Measurements from ENCODE around the gene CAMK2D. TPM values are rescaled to one million over a fixed set of nuclear protein-coding genes. Genes with fewer than 3 reads are reported as not detected.

Gene CAMK2D
- total and polyA plus RNA-seq, 8 donors: 4.0 to 23.1 (median 9.8) TPM

DNA sequence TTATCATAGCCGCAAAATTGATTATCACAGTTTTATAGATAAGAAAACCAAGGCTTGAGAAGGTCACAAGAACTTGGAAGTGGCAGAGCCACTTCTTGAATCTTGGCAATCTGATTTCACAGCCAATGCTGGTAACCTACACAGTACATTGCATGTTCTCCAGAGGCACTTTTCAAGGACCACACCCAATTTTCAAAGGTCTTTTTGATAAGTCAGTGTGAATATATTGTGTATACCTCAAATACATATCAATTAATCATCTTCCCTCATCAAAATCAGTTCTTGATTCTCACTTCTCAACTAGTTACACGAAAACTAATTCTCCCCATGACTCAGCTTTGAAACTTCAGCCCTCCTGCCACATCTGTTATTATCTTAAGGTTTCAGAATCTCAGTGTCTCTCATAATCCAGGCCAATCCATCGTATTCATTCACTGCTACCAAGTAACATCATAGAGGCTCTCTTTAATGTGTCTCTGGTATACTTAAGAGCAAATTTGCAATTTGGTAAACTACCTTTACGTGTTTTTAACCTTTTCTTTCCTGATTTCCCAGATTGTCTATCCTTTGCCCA lies 16.8 kb downstream of the CAMK2D start:
- Histone ChIP-seq H3K4me3 (no peak overlapping the region), H3K4me1 (no peaks in the 10 kb centered on the region), H3K27ac (no peak overlapping the region), H3K36me3 (no peaks in the 10 kb centered on the region), H3K27me3 (no peaks in the 10 kb centered on the region), H3K9me3 (no peaks in the 10 kb centered on the region)
- WGBS, 2 donors: 79 to 81% methylated on average over 4 of the region's 4 CpGs
- intact Hi-C loops (cut with DNase I): no loop called here
- ATAC-seq (no peak), DNase-seq (no peak), FAIRE-seq (no peak)
- TF ChIP-seq, protein P1, sequence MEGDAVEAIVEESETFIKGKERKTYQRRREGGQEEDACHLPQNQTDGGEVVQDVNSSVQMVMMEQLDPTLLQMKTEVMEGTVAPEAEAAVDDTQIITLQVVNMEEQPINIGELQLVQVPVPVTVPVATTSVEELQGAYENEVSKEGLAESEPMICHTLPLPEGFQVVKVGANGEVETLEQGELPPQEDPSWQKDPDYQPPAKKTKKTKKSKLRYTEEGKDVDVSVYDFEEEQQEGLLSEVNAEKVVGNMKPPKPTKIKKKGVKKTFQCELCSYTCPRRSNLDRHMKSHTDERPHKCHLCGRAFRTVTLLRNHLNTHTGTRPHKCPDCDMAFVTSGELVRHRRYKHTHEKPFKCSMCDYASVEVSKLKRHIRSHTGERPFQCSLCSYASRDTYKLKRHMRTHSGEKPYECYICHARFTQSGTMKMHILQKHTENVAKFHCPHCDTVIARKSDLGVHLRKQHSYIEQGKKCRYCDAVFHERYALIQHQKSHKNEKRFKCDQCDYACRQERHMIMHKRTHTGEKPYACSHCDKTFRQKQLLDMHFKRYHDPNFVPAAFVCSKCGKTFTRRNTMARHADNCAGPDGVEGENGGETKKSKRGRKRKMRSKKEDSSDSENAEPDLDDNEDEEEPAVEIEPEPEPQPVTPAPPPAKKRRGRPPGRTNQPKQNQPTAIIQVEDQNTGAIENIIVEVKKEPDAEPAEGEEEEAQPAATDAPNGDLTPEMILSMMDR (IDR thresholded peaks at IDR 0.05): no peak

DNA sequence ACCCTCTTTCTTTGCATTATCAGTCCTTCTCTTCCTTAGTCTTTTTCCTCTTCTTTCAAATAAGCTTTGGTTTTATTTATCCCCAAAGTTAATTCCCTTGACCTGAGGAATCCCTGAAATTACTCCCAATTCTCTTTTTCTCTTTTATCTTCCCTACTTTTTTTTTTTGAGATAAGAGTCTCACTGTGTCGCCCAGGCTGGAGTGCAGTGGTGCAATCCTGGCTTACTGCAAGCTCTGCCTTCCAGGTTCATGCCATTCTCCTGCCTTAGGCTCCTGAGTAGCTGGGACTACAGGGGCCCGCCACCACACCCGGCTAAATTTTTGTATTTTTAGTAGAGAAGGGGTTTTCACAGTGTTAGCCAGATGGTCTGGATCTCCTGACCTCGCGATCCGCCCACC lies 17.8 kb downstream of the CAMK2D start:
- no peaks in the 10 kb centered on the region for H3K36me3 ChIP-seq
- no peak overlapping the region for H3K4me3 ChIP-seq
- peaks cover 0 to 7% (median 0%) of the 10 kb centered on the region in 3 donors for H3K4me1 ChIP-seq
- WGBS, 2 donors: 87 to 89% methylated on average over 6 of the region's 6 CpGs
- H3K27ac ChIP-seq: no peak overlapping the region
- ATAC-seq: no peak
- TF ChIP-seq, protein P1 (IDR thresholded peaks at IDR 0.05): no peak
- H3K9me3 ChIP-seq: no peaks in the 10 kb centered on the region
- intact Hi-C loops (cut with DNase I): no loop called here
- DNase-seq: no peak
- FAIRE-seq: no peak
- H3K27me3 ChIP-seq: no peaks in the 10 kb centered on the region

DNA sequence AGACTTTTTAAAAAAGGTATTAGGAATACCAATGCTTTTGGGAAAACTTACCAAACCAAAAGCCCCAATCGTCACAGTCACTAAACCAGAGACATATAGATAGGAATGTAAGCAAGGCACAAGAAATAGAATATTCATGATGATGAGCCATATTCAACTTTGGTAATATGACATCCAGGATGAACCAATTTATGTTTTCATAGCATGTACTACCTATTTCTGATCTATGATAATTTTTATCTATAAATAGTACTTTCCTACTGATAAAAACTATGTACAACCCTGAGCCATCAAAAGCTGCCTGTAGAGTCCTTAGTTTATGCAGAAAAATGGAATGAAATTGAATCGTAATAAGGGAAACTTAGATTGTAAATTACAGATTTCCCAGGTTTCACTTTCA lies 18.9 kb downstream of the CAMK2D start:
- TF ChIP-seq, protein P1 (IDR thresholded peaks at IDR 0.05): no peak
- Histone ChIP-seq H3K4me1 (peaks cover 0 to 13% (median 0%) of the 10 kb centered on the region in 3 donors), H3K9me3 (no peaks in the 10 kb centered on the region), H3K27me3 (no peaks in the 10 kb centered on the region), H3K36me3 (no peaks in the 10 kb centered on the region), H3K4me3 (no peak overlapping the region), H3K27ac (no peak overlapping the region)
- ATAC-seq (no peak), FAIRE-seq (no peak), DNase-seq (no peak)
- intact Hi-C loops (cut with DNase I): no loop called here
- WGBS, 2 donors: 89 to 97% methylated on average over 2 of the region's 2 CpGs

DNA sequence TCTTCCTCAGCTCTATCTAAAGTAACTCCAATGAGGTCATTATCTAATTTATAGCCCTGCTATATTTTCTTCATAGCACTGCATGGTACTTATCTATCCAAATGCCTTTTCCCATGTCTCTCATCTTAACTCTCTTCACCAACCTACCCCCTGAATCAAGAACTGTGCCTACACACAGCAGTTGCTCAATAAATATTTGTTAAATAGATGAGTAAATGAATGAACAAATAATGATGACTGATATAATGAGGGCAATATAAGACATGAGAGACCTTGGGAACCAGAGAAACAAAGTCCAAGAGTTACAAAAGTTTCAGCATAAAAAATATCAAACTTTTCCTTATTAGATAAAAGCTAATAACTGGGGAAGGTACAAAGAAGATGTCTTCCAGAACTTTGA lies 19.6 kb downstream of the CAMK2D start:
- TF ChIP-seq, protein P1 (IDR thresholded peaks at IDR 0.05): no peak
- H3K27ac ChIP-seq: no peak overlapping the region
- FAIRE-seq (no peak), ATAC-seq (no peak), DNase-seq (no peak)
- no peaks in the 10 kb centered on the region for H3K9me3 ChIP-seq
- no peak overlapping the region for H3K4me3 ChIP-seq
- no peaks in the 10 kb centered on the region for H3K27me3 ChIP-seq
- peaks cover 0 to 13% (median 0%) of the 10 kb centered on the region in 3 donors for H3K4me1 ChIP-seq
- intact Hi-C loops (cut with DNase I): no loop called here
- H3K36me3 ChIP-seq: no peaks in the 10 kb centered on the region

DNA sequence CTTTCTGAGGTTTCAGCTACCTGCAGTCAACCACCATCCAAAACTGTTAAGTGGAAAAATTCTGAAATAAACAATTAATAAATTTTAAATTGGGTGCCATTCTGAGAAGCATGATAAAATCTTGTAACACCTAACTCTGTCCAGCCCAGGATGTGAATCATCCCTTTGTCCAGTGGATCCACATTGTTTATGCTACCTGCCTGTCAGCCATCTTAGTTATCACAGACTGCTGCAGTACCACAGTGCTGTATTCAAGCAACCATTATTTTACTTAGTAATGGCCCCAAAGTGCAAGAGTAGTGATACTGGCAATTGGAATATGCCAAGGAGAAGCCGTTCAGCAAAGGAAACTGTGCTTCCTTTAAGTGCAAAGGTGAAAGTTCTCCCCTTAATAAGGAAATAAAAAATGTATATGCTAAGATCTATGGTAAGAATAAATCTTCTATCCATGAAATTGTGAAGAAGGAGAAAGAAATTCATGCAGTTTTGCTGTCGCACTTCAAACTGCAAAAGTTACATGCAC lies 20.6 kb downstream of the CAMK2D start:
- intact Hi-C loops (cut with DNase I): no loop called here
- WGBS, 2 donors: 89 to 96% methylated on average over 2 of the region's 2 CpGs
- FAIRE-seq: no peak
- DNase-seq: no peak
- H3K27ac ChIP-seq: no peak overlapping the region
- TF ChIP-seq, protein P1 (IDR thresholded peaks at IDR 0.05): no peak
- no peaks in the 10 kb centered on the region for H3K9me3 ChIP-seq
- no peak for ATAC-seq
- no peaks in the 10 kb centered on the region for H3K36me3 ChIP-seq
- no peak overlapping the region for H3K4me3 ChIP-seq
- H3K27me3 ChIP-seq: no peaks in the 10 kb centered on the region
- H3K4me1 ChIP-seq: peaks cover 0 to 13% (median 0%) of the 10 kb centered on the region in 3 donors
